ENCODE results near the gene AMN1. TPM values are rescaled to one million over a fixed set of nuclear protein-coding genes. Genes with fewer than 3 reads are reported as not detected.
A peak's percentile ranks its signal among the peaks of the same experiment; 100 is the strongest.

Gene AMN1
- total and polyA plus RNA-seq, 2 of the 13 experiments (the other 11 are each of a cell fraction or from before 2014, with no cell fraction given): 7.5 to 26.5 TPM

- TF ChIP-seq RXRB (CRISPR knock-in tag; IDR thresholded peaks at IDR 0.05; ENCODE audit: borderline replicate concordance): peak; percentile 25; the same call in 1 of the 2 replicates
- TF ChIP-seq SIX1 (CRISPR knock-in tag; IDR thresholded peaks at IDR 0.05; ENCODE audit: borderline replicate concordance): no peak
- TF ChIP-seq ZNF589 (CRISPR knock-in tag; conservative IDR thresholded peaks at IDR 0.05): no peak
- no peak for TF ChIP-seq THRA (CRISPR knock-in tag; IDR thresholded peaks at IDR 0.05; ENCODE audit: borderline replicate concordance)
- peak; percentile 69 for TF ChIP-seq ZNF317 (CRISPR knock-in tag; IDR thresholded peaks at IDR 0.05)
- TF ChIP-seq ZNF557 (CRISPR knock-in tag; IDR thresholded peaks at IDR 0.05): no peak
- no peak for TF ChIP-seq ZNF883 (CRISPR knock-in tag; IDR thresholded peaks at IDR 0.05; ENCODE audit: not compliant biosample characterization)
- peak; percentile 59 for TF ChIP-seq POLR2AphosphoS5 (IDR thresholded peaks at IDR 0.05; ENCODE audit: low read depth, low read length)
- TF ChIP-seq ZNF256 (CRISPR knock-in tag; conservative IDR thresholded peaks at IDR 0.05): no peak
- TF ChIP-seq ZFAT (CRISPR knock-in tag; conservative IDR thresholded peaks at IDR 0.05): no peak
- peak; percentile 71; the same call in 1 of the 2 replicates for TF ChIP-seq SNAI1 (CRISPR knock-in tag; IDR thresholded peaks at IDR 0.05; ENCODE audit: borderline replicate concordance)
- TF ChIP-seq E2F1 (CRISPR knock-in tag; IDR thresholded peaks at IDR 0.05): peak; percentile 68; the same call in 1 of the 2 replicates
- no peak for TF ChIP-seq ATF6 (CRISPR knock-in tag; conservative IDR thresholded peaks at IDR 0.05)
- TF ChIP-seq KLF16 (CRISPR knock-in tag; IDR thresholded peaks at IDR 0.05): peak in 1 of 2 experiments; percentile 68; a peak in 2 of 4 replicates
- peak; percentile 76 for TF ChIP-seq CREM (IDR thresholded peaks at IDR 0.05)
- TF ChIP-seq CREM (CRISPR knock-in tag; IDR thresholded peaks at IDR 0.05): no peak
- TF ChIP-seq PREB (CRISPR knock-in tag; IDR thresholded peaks at IDR 0.05): no peak
- TF ChIP-seq ZMYM4 (CRISPR knock-in tag; IDR thresholded peaks at IDR 0.05): peak; percentile 92
- peak; percentile 58 for TF ChIP-seq RBFOX2 (IDR thresholded peaks at IDR 0.05; ENCODE audit: low read depth, low read length)
- no peak for TF ChIP-seq MLXIP (CRISPR knock-in tag; IDR thresholded peaks at IDR 0.05; ENCODE audit: borderline replicate concordance)
Observed at GRCh38 chr12:31659087-31659942, 69.5 kb downstream of the AMN1 start, which contains the start of gene ETFBKMT (continued).

Data from HepG2 (cell line).